ENCODE measurements around the gene DENND1C.

Gene DENND1C

DNA sequence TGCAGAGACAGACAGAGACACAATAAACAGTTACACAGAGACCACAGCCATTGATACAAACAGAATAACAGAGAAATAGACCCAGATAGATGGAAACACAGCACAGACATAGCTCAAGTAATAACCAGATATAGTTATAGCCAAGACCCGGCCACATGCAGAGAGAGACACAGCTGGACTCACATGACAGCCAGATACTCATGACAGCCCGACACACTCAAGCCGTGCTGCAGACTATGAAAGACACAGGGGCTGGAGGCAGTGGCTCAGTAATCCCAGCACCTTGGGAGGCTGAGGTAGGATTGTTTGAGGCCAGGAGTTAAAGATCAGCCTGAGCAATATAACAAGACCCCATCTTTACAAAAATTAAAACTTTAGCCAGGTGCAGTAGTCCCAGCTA, 1.6 kb upstream of the DENND1C start:
- no peaks in the 10 kb centered on the region for H3K27me3 ChIP-seq (ENCODE audit: insufficient read depth, low read length, poor library complexity, severe bottlenecking)
- H3K79me2 ChIP-seq (ENCODE audit: insufficient read depth, low read length), result peaks cover 22% of the 10 kb centered on the region; the same call in 1 of the 2 replicates
- H3K4me3 ChIP-seq (ENCODE audit: low read length, poor library complexity, severe bottlenecking), result no peak overlapping the region
- H3K4me2 ChIP-seq (ENCODE audit: low read depth, low read length, poor library complexity, severe bottlenecking), result no peak overlapping the region
- TF ChIP-seq, protein P1, sequence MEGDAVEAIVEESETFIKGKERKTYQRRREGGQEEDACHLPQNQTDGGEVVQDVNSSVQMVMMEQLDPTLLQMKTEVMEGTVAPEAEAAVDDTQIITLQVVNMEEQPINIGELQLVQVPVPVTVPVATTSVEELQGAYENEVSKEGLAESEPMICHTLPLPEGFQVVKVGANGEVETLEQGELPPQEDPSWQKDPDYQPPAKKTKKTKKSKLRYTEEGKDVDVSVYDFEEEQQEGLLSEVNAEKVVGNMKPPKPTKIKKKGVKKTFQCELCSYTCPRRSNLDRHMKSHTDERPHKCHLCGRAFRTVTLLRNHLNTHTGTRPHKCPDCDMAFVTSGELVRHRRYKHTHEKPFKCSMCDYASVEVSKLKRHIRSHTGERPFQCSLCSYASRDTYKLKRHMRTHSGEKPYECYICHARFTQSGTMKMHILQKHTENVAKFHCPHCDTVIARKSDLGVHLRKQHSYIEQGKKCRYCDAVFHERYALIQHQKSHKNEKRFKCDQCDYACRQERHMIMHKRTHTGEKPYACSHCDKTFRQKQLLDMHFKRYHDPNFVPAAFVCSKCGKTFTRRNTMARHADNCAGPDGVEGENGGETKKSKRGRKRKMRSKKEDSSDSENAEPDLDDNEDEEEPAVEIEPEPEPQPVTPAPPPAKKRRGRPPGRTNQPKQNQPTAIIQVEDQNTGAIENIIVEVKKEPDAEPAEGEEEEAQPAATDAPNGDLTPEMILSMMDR (conservative IDR thresholded peaks at IDR 0.05; ENCODE audit: low read length), result no peak
- no peak for TF ChIP-seq EZH2phosphoT487 (IDR thresholded peaks at IDR 0.05; ENCODE audit: borderline replicate concordance)
- H3K4me1 ChIP-seq (ENCODE audit: insufficient read depth, low read length, poor library complexity, severe bottlenecking), result peaks cover 18% of the 10 kb centered on the region
- no peaks in the 10 kb centered on the region for H3K9me2 ChIP-seq (replicated peaks; ENCODE audit: low read depth, low read length)
- no peaks in the 10 kb centered on the region for H4K20me1 ChIP-seq (ENCODE audit: insufficient read depth, low read length, poor library complexity, severe bottlenecking)
- 0 out of 2 replicates have a peak overlapping the region, but pooled peaks have one; percentile 46 for H2AFZ ChIP-seq (ENCODE audit: low read length)
- H3F3A ChIP-seq (ENCODE audit: low read depth), result no peaks in the 10 kb centered on the region
- H3K9ac ChIP-seq (ENCODE audit: low read depth, low read length, poor library complexity, severe bottlenecking), result no peak overlapping the region
- H3K36me3 ChIP-seq (ENCODE audit: insufficient read depth, low read length), result no peaks in the 10 kb centered on the region
- H3K9me3 ChIP-seq (ENCODE audit: insufficient read depth, low read depth, low read length), result no peaks in the 10 kb centered on the region

DNA sequence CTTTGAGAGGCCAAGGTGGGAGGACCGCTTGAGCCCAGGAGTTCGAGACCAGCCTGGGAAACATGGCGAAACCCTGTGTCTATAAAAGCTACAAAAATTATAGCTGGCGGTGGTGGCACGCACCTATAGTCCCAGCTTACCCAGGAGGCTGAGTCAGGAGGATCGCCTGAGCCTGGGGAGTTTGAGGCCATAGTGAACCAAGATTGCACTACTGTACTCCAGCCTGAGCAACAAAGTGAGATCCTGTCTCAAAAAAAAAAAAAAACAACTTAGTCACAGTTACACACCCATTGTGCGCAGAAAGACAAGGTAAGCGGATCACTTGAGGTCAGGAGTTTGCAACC, 728 bp upstream of the DENND1C start:
- Histone ChIP-seq H2AFZ (ENCODE audit: low read length) (peak overlapping the region; percentile 86), H3K9me3 (ENCODE audit: insufficient read depth, low read depth, low read length) (no peaks in the 10 kb centered on the region), H3K9me2 (replicated peaks; ENCODE audit: low read depth, low read length) (no peaks in the 10 kb centered on the region), H3K9ac (ENCODE audit: low read depth, low read length, poor library complexity, severe bottlenecking) (peak overlapping the region; percentile 95), H3F3A (ENCODE audit: low read depth) (no peaks in the 10 kb centered on the region), H3K4me1 (ENCODE audit: insufficient read depth, low read length, poor library complexity, severe bottlenecking) (peaks cover 18% of the 10 kb centered on the region), H3K79me2 (ENCODE audit: insufficient read depth, low read length) (peaks cover 22% of the 10 kb centered on the region; the same call in 1 of the 2 replicates), H3K27me3 (ENCODE audit: insufficient read depth, low read length, poor library complexity, severe bottlenecking) (no peaks in the 10 kb centered on the region), H4K20me1 (ENCODE audit: insufficient read depth, low read length, poor library complexity, severe bottlenecking) (no peaks in the 10 kb centered on the region), H3K36me3 (ENCODE audit: insufficient read depth, low read length) (no peaks in the 10 kb centered on the region), H3K4me3 (ENCODE audit: low read length, poor library complexity, severe bottlenecking) (peak overlapping the region; percentile 88), H3K4me2 (ENCODE audit: low read depth, low read length, poor library complexity, severe bottlenecking) (peak overlapping the region; percentile 89)
- TF ChIP-seq, protein P1 (conservative IDR thresholded peaks at IDR 0.05; ENCODE audit: low read length), result no peak
- TF ChIP-seq EZH2phosphoT487 (IDR thresholded peaks at IDR 0.05; ENCODE audit: borderline replicate concordance), result no peak

DNA sequence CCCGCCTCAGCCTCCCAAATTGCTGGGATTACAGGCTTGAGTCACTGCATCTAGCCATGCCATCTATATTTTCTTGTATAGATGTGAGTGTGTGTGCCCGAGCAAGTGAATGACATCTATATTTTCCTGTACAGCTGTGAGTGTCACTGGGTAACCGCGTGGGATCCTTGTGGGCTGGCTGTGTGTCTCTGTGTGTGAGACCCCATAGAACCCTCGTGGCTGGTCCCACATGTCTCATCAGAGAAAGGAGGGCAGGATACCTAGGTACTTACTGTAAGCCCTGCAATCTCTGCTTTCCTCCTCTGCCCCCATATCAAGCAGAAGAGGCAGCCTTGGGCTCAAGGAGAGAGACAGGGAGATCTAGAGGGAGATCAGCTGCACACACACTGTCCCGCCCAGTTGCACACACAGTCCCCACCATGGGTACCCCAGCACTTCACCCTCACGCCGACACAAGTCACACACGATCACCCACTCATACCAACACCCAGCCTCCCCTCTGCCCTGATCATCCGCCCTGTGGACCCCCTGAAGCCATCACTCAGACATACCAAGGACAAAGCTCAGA, 655 bp downstream of the DENND1C start:
- Histone ChIP-seq H3K27me3 (ENCODE audit: insufficient read depth, low read length, poor library complexity, severe bottlenecking) (no peaks in the 10 kb centered on the region), H3K4me1 (ENCODE audit: insufficient read depth, low read length, poor library complexity, severe bottlenecking) (peaks cover 18% of the 10 kb centered on the region), H3K9me2 (replicated peaks; ENCODE audit: low read depth, low read length) (no peaks in the 10 kb centered on the region), H3K9me3 (ENCODE audit: insufficient read depth, low read depth, low read length) (no peaks in the 10 kb centered on the region), H3K79me2 (ENCODE audit: insufficient read depth, low read length) (peaks cover 22% of the 10 kb centered on the region; the same call in 1 of the 2 replicates), H2AFZ (ENCODE audit: low read length) (peak overlapping the region; percentile 86), H3K9ac (ENCODE audit: low read depth, low read length, poor library complexity, severe bottlenecking) (peak overlapping the region; percentile 95), H3K36me3 (ENCODE audit: insufficient read depth, low read length) (no peaks in the 10 kb centered on the region), H3K4me2 (ENCODE audit: low read depth, low read length, poor library complexity, severe bottlenecking) (peak overlapping the region; percentile 89), H3K4me3 (ENCODE audit: low read length, poor library complexity, severe bottlenecking) (peak overlapping the region; percentile 88), H4K20me1 (ENCODE audit: insufficient read depth, low read length, poor library complexity, severe bottlenecking) (no peaks in the 10 kb centered on the region), H3F3A (ENCODE audit: low read depth) (no peaks in the 10 kb centered on the region)
- TF ChIP-seq EZH2phosphoT487 (IDR thresholded peaks at IDR 0.05; ENCODE audit: borderline replicate concordance), result no peak
- TF ChIP-seq, protein P1 (conservative IDR thresholded peaks at IDR 0.05; ENCODE audit: low read length), result no peak

Measured in Loucy (cell line).